NOMO-1 treated with dmso at 0.1 percent for 144 hours (cell line): ENCODE results near the gene CCDC141.

Source experiments
- DNase-seq: peaks from one replicate; lab custom pipeline; 2025; ENCODE audit not compliant: unreplicated experiment; lab: John Stamatoyannopoulos, UW

CCDC141 gene

GRCh38 chr2:178796079-178796677, 253.8 kb downstream of the CCDC141 start:
- no peak for DNase-seq

- no peak for DNase-seq
Measured at GRCh38 chr2:178787934-178788333, 262.0 kb downstream of the CCDC141 start.

- no peak for DNase-seq
Measured at GRCh38 chr2:178787155-178787554, 262.8 kb downstream of the CCDC141 start.

- no peak for DNase-seq
Measured at GRCh38 chr2:178783889-178784288, 266.0 kb downstream of the CCDC141 start.

GRCh38 chr2:178782236-178782635, 267.7 kb downstream of the CCDC141 start:
- DNase-seq = no peak
